HUES48 (cell line): ENCODE measurements around the gene DAP.

ENCODE experiments used
- H3K27ac ChIP-seq: one replicate; pipeline ENCODE4 v1.7.0; 2013; ENCODE audit warnings: low read depth, low read length, inconsistent platforms
- H3K27me3 ChIP-seq: 2 replicates; pipeline ENCODE4 v1.6.1; 2013; ENCODE audit warnings: mild to moderate bottlenecking, low read length; ENCODE audit not compliant: control insufficient read depth, insufficient read depth
- H3K36me3 ChIP-seq: 2 replicates; pipeline ENCODE4 v1.6.1; 2013; ENCODE audit warnings: low read length; ENCODE audit not compliant: control insufficient read depth, insufficient read depth
- H3K4me1 ChIP-seq: 2 replicates; pipeline ENCODE4 v1.6.1; 2013; ENCODE audit warnings: mild to moderate bottlenecking, low read length; ENCODE audit not compliant: control insufficient read depth, insufficient read depth
- H3K4me3 ChIP-seq: 2 replicates; pipeline ENCODE4 v1.5.1; 2013; ENCODE audit warnings: mild to moderate bottlenecking, low read depth, low read length
- H3K9ac ChIP-seq: 2 replicates; pipeline ENCODE4 v1.6.1; 2013; ENCODE audit warnings: mild to moderate bottlenecking, low read depth, low read length, moderate library complexity
- H3K9me3 ChIP-seq: 2 replicates; pipeline ENCODE4 v1.6.1; 2013; ENCODE audit warnings: low read length; ENCODE audit not compliant: control insufficient read depth, insufficient read depth

The DAP gene

DNA sequence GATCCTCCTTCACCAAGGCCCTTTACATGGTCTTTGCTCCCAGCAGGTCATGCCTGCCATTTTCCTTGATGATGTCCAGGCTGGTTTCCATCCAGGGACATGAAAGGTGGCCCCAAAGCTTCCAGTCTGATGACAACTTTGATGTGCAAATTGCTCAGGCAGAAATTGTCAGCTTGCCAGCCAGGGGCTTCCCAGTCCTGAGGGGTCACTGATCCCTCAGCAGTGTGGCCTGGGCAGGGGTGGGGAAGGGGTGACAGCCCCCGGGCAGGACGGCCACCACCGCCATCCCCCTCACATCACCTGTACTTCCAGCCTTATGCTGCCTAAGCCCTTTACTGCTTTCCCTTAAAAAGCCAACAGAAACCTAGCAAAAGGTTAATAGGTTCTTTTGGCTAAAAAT lies 100.9 kb downstream of the DAP start:
- H3K36me3 ChIP-seq, result no peaks in the 10 kb centered on the region
- H3K4me3 ChIP-seq, result no peak overlapping the region
- H3K27ac ChIP-seq, result no peak overlapping the region

GRCh38 chr5:10658265-10658664 lies 102.8 kb downstream of the DAP start:
- no peak overlapping the region for H3K27ac ChIP-seq
- H3K4me3 ChIP-seq, result no peak overlapping the region
- H3K36me3 ChIP-seq, result peaks cover 3% of the 10 kb centered on the region; the same call in 1 of the 2 replicates
- peaks cover 11% of the 10 kb centered on the region for H3K4me1 ChIP-seq
- H3K9ac ChIP-seq, result no peak overlapping the region
- H3K9me3 ChIP-seq, result no peaks in the 10 kb centered on the region
- H3K27me3 ChIP-seq, result no peaks in the 10 kb centered on the region

More for the DNA sequence above, 100.9 kb downstream of the DAP start:
- Histone ChIP-seq H3K9ac (no peak overlapping the region), H3K27me3 (no peaks in the 10 kb centered on the region), H3K9me3 (no peaks in the 10 kb centered on the region), H3K4me1 (peaks cover 16% of the 10 kb centered on the region)

DNA sequence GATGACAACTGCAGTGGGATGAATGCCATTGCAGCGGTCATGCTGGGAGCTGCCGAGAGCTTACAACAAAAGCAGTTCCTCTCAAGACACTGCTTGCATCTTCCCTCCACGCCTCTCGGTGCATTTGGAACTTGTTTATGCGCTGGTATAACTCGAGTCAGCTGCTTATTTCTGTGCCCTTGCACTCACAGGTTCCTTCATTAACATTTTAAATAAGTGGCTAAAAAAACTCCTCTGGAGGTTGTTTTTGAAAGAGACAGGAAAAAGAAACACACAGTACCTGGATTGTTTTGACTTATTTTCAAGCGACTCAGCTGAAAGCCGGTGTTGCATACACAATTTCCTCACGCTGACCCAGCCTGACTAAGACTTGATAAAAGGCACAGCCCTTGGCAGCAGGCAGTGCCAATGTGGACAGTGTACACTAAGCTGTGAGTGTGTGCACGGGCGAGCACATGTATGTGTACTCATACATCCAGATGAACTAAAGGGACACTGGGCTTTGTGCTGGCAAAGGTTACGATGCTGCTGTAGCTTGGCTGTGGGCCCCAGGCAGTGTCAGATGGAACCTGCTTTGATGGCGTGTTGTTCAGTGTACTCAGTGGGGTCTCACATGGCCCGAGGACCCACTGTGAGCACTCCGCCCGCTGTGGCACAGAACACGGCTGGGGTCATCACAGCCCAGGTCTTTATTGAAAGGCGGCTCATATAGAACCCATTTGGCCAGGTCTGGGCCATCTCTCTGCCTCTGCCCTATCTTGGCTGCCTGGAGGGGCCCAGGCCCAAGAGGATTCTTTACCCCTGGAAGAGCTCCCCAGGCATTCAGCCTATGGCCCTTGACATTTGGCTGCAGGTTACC lies 104.8 kb downstream of the DAP start:
- H3K36me3 ChIP-seq, result peaks cover 3% of the 10 kb centered on the region; the same call in 1 of the 2 replicates
- H3K4me1 ChIP-seq, result peaks cover 11% of the 10 kb centered on the region
- H3K9ac ChIP-seq, result no peak overlapping the region
- H3K9me3 ChIP-seq, result no peaks in the 10 kb centered on the region
- no peak overlapping the region for H3K4me3 ChIP-seq
- H3K27ac ChIP-seq, result no peak overlapping the region
- H3K27me3 ChIP-seq, result no peaks in the 10 kb centered on the region

DNA sequence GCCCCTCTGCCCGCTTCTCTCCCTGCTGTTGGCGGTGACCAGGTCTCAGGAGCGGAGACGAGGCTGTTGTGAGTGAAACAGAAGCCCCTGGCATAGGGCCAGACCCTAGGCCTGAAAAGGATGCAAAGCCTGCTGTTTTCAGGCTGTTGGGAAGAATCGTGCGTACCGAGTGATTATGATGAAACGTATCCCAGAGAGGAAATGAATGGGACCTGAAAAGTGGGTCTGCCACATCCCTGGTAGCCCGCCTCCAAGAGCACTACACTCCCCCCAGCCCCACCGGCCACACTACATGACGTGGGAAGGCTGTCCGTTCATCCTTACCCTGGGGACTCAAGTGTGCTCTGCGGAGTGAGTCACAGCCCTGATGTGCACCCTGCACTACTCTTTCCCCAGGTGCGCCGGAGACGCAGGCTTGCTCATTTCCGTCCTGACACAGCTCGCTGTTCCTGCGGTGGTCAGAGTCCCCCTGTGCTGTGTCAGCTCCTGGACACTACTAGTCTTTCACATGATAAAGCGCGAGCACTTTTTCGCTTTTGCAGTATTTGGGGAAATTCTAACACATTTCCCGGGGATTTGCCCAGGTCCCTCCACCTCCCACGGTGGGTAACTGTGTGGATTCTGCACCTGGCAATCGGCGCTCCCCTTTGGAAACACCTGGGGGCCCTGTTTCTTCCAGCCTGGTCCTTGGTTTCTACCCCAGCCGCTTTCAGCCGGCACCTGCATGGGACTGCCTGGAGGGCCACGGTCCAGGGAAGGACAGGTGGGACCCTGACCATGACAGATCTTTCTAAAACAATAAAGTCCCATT lies 105.7 kb downstream of the DAP start:
- Histone ChIP-seq H3K36me3 (peaks cover 5% of the 10 kb centered on the region; the same call in 1 of the 2 replicates), H3K4me3 (no peak overlapping the region), H3K27ac (no peak overlapping the region)

DNA sequence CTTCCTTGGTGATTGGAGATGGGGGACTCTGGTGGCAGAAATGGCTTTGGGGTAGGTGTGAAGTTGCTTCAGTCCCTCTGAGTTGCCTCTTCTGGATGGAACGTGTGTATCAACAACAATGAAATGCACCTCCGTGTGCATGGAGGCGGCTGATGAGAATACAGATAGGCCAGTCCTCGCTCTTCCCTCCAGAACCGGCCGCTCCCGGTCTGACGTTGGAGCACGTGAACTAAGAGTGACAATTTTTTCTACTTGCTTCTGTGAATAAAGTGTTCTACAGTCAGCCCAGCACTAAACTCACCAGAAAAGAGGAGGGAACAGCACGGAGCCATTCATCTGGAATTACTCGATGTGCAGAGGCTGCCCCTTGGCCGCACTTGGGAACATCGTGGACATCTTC lies 106.5 kb downstream of the DAP start:
- no peaks in the 10 kb centered on the region for H3K9me3 ChIP-seq
- H3K4me3 ChIP-seq, result no peak overlapping the region
- H3K27me3 ChIP-seq, result no peaks in the 10 kb centered on the region
- H3K4me1 ChIP-seq, result peaks cover 11% of the 10 kb centered on the region
- peaks cover 5% of the 10 kb centered on the region; the same call in 1 of the 2 replicates for H3K36me3 ChIP-seq
- no peak overlapping the region for H3K9ac ChIP-seq
- H3K27ac ChIP-seq, result no peak overlapping the region

More for the DNA sequence above, 105.7 kb downstream of the DAP start:
- Histone ChIP-seq H3K9ac (no peak overlapping the region), H3K9me3 (no peaks in the 10 kb centered on the region), H3K4me1 (peaks cover 11% of the 10 kb centered on the region), H3K27me3 (no peaks in the 10 kb centered on the region)

DNA sequence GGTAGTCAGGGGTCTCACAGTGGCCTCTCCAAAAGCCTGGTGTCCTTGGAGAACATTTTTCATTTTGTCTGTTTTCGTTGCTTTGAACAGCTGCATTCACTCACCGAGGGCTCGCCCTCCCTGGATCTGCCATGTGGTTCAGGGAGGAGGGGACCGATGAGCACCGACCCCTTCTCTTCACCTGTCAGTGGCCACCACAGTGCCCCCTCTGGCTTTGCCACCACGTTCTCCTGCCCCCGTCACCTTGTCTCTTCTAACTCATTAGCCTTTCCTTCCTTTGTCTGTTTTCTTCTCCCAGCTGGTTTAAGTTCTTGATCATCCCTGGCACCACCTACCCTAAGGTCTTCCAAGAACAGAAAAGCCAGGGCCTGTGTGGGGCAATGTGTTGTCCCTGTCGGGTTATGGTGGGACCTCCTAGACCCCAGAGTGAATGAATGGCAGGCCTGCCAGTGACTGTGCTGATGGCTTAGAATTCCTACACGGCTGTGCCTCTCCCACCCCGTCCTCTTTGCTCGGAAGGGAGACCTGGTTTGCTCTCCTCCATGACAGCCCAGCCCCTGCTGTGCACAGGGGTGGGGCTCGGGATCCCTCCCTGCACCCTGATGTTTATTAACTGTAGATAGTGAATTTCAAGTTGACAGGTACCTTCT lies 107.2 kb downstream of the DAP start:
- H3K27me3 ChIP-seq, result no peaks in the 10 kb centered on the region
- no peak overlapping the region for H3K4me3 ChIP-seq
- H3K9ac ChIP-seq, result no peak overlapping the region
- H3K9me3 ChIP-seq, result no peaks in the 10 kb centered on the region
- no peak overlapping the region for H3K27ac ChIP-seq
- peaks cover 11% of the 10 kb centered on the region for H3K4me1 ChIP-seq
- peaks cover 5% of the 10 kb centered on the region; the same call in 1 of the 2 replicates for H3K36me3 ChIP-seq

DNA sequence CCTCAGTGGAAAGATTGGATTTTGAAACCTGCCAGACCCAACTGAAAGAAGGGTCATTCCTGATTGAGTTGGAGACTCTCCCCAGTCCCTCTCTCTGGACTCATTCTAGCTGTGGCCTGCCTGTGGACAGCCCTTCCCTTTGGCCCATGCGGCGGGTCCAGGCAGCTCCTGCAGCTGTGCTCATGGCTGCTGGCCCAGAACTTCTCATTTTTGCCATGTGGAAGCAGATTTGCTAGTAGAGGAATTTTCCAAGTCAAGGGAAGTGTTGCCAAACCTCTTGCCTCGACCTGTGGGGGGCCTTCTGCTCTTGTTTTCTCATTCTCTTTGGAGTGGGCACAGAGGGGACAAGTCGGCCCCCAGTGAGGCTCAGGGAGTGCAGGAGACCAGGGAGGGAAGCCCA lies 108.0 kb downstream of the DAP start:
- Histone ChIP-seq H3K36me3 (peaks cover 5% of the 10 kb centered on the region; the same call in 1 of the 2 replicates), H3K27me3 (no peaks in the 10 kb centered on the region), H3K9me3 (no peaks in the 10 kb centered on the region), H3K4me3 (no peak overlapping the region), H3K9ac (no peak overlapping the region), H3K4me1 (peaks cover 11% of the 10 kb centered on the region), H3K27ac (no peak overlapping the region)

GRCh38 chr5:10652606-10653005 lies 108.4 kb downstream of the DAP start:
- H3K9me3 ChIP-seq, result no peaks in the 10 kb centered on the region
- H3K27me3 ChIP-seq, result no peaks in the 10 kb centered on the region
- no peak overlapping the region for H3K4me3 ChIP-seq
- H3K36me3 ChIP-seq, result peaks cover 5% of the 10 kb centered on the region; the same call in 1 of the 2 replicates
- H3K4me1 ChIP-seq, result peaks cover 11% of the 10 kb centered on the region
- no peak overlapping the region for H3K9ac ChIP-seq
- H3K27ac ChIP-seq, result no peak overlapping the region

DNA sequence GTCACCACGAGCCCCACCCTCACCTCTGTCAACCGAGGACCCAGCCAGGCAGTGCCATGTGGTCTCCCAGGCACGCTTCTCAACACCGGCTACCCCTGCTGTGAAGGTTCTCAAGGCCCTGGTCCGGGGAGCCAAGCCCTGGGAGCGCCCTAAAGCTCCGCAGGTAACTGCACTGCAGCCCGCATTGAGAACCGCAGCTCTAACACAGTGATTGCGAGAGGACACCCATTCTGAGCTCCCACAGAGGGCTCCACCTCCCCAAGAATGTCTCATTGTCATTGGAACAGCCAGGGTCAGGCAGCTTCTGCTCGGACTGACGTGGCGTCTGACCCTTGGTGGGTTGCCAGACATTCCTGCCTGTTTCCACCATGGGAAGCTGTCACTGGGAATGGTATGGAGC lies 108.9 kb downstream of the DAP start:
- Histone ChIP-seq H3K27ac (no peak overlapping the region), H3K36me3 (peaks cover 5% of the 10 kb centered on the region; the same call in 1 of the 2 replicates), H3K9ac (no peak overlapping the region), H3K4me3 (no peak overlapping the region), H3K27me3 (no peaks in the 10 kb centered on the region), H3K4me1 (peaks cover 11% of the 10 kb centered on the region), H3K9me3 (no peaks in the 10 kb centered on the region)

DNA sequence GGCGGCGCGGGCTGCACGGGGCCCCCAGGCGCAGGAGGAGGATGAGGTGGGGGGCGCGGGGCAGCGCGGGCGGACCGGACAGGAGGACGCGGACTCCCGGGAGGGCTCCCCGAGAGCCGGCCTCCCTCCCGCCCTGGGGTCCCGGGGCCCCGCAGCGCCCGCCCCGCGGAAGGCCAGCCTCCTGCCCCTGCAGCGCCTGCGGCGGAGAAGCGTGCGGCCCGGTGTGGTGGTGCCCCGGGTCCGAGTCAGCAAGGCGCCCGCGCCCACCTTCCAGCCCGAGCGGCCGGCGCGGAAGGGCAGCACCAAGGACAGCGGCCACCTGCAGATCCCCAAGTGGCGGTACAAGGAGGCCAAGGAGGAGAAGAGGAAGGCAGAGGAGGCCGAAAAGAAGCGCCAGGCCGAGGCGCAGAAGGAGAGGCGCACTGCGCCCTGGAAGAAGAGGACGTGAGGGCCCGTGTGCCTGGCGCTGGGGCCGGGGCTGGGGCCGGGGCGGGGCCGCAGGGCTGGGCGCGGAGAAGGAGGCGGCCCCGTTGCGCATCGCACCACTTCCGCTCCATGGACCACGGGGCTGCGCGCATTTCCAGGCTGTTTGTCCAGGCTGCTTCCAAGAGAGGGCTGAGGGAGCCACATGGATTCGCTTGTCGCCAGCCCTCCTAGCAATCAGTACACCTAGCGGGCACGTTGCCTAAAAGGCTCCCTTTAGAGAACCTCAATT lies 111.2 kb downstream of the DAP start:
- Histone ChIP-seq H3K36me3 (peaks cover 3% of the 10 kb centered on the region; the same call in 1 of the 2 replicates), H3K9me3 (no peaks in the 10 kb centered on the region), H3K9ac (no peak overlapping the region), H3K27me3 (no peaks in the 10 kb centered on the region), H3K27ac (no peak overlapping the region), H3K4me1 (no peaks in the 10 kb centered on the region), H3K4me3 (no peak overlapping the region)
